Thyroid gland (tissue), 4 donors: ENCODE results near the gene SNX10.

Experiments
- POLR2A ChIP-seq, 2 donors: fragments of 450-650 bp; IDR thresholded peaks; one replicate each; pipeline ENCODE4 v1.6.1; 2017; ENCODE audit warnings: antibody characterized with exemption in 2 of 2, mild to moderate bottlenecking in 2 of 2, moderate library complexity in 1 of 2
- TF ChIP-seq, protein P1 (sequence below), 6 experiments: fragments of 200-600 bp in 3 of 6; fragments of 450-650 bp in 3 of 6; sonication (generic) in 3 of 6; IDR thresholded peaks; one replicate each; pipeline ENCODE4 v1.5.1; 2016 to 2019; ENCODE audit warnings: antibody characterized with exemption in 6 of 6, mild to moderate bottlenecking in 2 of 6, inconsistent platforms in 1 of 6, moderate library complexity in 1 of 6

GRCh38 chr7:26318921-26319320, 27.3 kb downstream of the SNX10 start:
- TF ChIP-seq, protein P1, sequence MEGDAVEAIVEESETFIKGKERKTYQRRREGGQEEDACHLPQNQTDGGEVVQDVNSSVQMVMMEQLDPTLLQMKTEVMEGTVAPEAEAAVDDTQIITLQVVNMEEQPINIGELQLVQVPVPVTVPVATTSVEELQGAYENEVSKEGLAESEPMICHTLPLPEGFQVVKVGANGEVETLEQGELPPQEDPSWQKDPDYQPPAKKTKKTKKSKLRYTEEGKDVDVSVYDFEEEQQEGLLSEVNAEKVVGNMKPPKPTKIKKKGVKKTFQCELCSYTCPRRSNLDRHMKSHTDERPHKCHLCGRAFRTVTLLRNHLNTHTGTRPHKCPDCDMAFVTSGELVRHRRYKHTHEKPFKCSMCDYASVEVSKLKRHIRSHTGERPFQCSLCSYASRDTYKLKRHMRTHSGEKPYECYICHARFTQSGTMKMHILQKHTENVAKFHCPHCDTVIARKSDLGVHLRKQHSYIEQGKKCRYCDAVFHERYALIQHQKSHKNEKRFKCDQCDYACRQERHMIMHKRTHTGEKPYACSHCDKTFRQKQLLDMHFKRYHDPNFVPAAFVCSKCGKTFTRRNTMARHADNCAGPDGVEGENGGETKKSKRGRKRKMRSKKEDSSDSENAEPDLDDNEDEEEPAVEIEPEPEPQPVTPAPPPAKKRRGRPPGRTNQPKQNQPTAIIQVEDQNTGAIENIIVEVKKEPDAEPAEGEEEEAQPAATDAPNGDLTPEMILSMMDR (IDR thresholded peaks at IDR 0.05): no peak
- TF ChIP-seq POLR2A (IDR thresholded peaks at IDR 0.05): no peak
